Measurements from ENCODE around the gene ARFIP2. TPM values are rescaled to one million over a fixed set of nuclear protein-coding genes. Genes with fewer than 3 reads are reported as not detected.
A peak's percentile ranks its signal among the peaks of the same experiment; 100 is the strongest.

ARFIP2 gene
- total RNA-seq, 2 donors from 2014 or later: 56.5 to 56.8 TPM

DNA sequence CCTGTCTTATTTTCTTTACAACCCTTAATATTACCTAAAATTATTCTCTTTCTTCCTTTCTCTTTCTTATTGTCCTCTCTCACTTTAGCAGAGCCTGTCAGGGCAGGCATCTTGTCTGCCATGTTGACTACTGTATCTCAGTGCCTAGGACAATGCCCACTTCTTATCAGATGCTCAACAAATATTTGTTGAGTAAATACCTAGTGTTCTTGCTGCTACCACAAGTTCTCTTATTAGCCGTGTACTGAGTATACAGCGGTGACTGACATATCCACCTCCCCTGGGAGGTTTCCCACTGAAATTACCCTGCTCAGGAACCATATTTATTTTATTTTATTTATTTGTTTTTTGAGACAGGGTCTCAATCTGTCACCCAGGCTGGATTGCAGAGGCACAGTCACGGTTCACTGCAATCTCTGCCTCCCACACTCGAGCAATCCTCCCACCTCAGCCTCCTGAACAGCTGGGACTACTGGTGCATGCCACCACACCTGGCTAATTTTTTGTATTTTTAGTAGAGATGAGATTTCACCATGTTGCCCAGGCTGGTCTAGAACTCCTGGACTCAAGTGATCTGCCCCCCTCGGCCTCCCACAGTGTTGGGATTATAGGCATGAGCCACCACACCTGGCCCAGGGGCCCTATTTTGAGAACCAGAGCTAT is 47.0 kb downstream of the ARFIP2 start:
- 92 to 100% methylated on average over 1 to 5 of the region's 5 CpGs for WGBS, 2 experiments (ENCODE audit: insufficient coverage in 1 of 2, insufficient read length in 1 of 2)
- Mint-ChIP-seq H3K36me3 (ENCODE audit: low read depth) (peaks cover 1% of the 10 kb centered on the region), H3K4me1 (peaks cover 13% of the 10 kb centered on the region), H3K4me3 (no peak overlapping the region), H3K9me3 (no peaks in the 10 kb centered on the region), H3K27ac (peak overlapping the region; percentile 30), H3K27me3 (ENCODE audit: insufficient read depth) (no peaks in the 10 kb centered on the region)
- Histone ChIP-seq H3K9ac (ENCODE audit: extremely low read depth, low read length, poor library complexity, severe bottlenecking) (no peak overlapping the region), H3K27me3 (ENCODE audit: control insufficient read depth, insufficient read depth, low read length, poor library complexity, severe bottlenecking) (no peaks in the 10 kb centered on the region), H3K4me3 (ENCODE audit: low read length) (no peak overlapping the region), H3K36me3 (ENCODE audit: control insufficient read depth, insufficient read depth, low read length) (no peaks in the 10 kb centered on the region), H3K4me1 (ENCODE audit: control insufficient read depth, insufficient read depth, low read length) (no peaks in the 10 kb centered on the region), H3K9me3 (ENCODE audit: control insufficient read depth, low read length) (no peaks in the 10 kb centered on the region), H3K27ac (ENCODE audit: low read depth, low read length) (no peak overlapping the region)
- no peak for TF ChIP-seq CTCF (conservative IDR thresholded peaks at IDR 0.05)
- no peak for DNase-seq

DNA sequence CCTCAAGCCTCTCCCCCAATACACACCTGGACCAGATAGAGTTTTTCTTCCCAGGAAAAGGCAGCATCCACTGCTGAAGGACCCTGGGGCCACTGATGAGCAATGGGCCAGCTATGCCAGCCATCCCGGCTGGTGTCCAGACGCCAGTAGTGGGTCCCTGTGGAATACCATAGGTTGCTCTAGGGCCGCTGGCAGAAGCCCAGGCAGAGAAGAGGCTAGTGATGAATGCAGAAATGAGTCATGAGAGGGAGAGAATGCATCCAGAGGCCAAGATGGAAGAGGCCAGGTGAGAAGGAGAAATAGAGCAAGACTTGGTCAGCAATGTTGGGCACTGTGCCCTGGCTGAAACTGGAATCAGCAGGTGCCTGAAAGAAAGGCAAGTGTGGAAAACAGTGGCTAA is 49.3 kb downstream of the ARFIP2 start:
- Mint-ChIP-seq H3K27ac (no peak overlapping the region), H3K9me3 (no peaks in the 10 kb centered on the region), H3K4me1 (peaks cover 15% of the 10 kb centered on the region), H3K27me3 (ENCODE audit: insufficient read depth) (no peaks in the 10 kb centered on the region), H3K36me3 (ENCODE audit: low read depth) (peaks cover 1% of the 10 kb centered on the region), H3K4me3 (no peak overlapping the region)
- TF ChIP-seq CTCF (conservative IDR thresholded peaks at IDR 0.05): no peak
- Histone ChIP-seq H3K27ac (ENCODE audit: low read depth, low read length) (no peak overlapping the region), H3K27me3 (ENCODE audit: control insufficient read depth, insufficient read depth, low read length, poor library complexity, severe bottlenecking) (no peaks in the 10 kb centered on the region), H3K9ac (ENCODE audit: extremely low read depth, low read length, poor library complexity, severe bottlenecking) (no peak overlapping the region), H3K36me3 (ENCODE audit: control insufficient read depth, insufficient read depth, low read length) (no peaks in the 10 kb centered on the region), H3K4me1 (ENCODE audit: control insufficient read depth, insufficient read depth, low read length) (no peaks in the 10 kb centered on the region), H3K9me3 (ENCODE audit: control insufficient read depth, low read length) (no peaks in the 10 kb centered on the region), H3K4me3 (ENCODE audit: low read length) (no peak overlapping the region)
- DNase-seq: no peak
- WGBS, 2 experiments (ENCODE audit: insufficient coverage in 1 of 2, insufficient read length in 1 of 2): 91 to 100% methylated on average over 1 to 3 of the region's 3 CpGs

DNA sequence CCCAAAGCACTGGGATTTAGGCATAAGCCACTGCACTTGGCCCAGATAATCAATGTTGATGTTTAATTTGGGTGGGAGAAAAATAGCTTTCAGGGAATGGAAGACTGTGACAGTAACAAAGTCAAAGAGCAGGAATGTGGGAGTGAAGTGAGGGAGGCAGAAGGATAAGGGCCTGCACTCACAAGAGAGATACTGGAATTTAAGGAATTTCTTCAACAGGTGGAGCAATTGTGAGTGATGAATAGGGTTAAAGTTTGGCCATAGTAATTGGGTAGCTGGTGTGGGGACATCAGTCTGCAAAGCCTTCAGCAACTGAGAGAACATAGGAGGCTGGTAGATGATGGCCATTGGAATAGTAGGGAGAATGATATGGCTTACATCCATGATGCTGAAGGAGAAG is 53.6 kb downstream of the ARFIP2 start:
- no peaks in the 10 kb centered on the region for H3K9me3 ChIP-seq (ENCODE audit: control insufficient read depth, low read length)
- H3K4me3 ChIP-seq (ENCODE audit: low read length): no peak overlapping the region
- peak; percentile 35 for DNase-seq

More for the DNA sequence above, 53.6 kb downstream of the ARFIP2 start:
- no peaks in the 10 kb centered on the region for H3K36me3 ChIP-seq (ENCODE audit: control insufficient read depth, insufficient read depth, low read length)
- Mint-ChIP-seq H3K36me3 (ENCODE audit: low read depth) (peaks cover 1% of the 10 kb centered on the region), H3K4me3 (no peak overlapping the region), H3K9me3 (no peaks in the 10 kb centered on the region), H3K4me1 (peaks cover 2% of the 10 kb centered on the region), H3K27me3 (ENCODE audit: insufficient read depth) (peaks cover 27% of the 10 kb centered on the region), H3K27ac (no peak overlapping the region)
- H3K27ac ChIP-seq (ENCODE audit: low read depth, low read length): no peak overlapping the region
- H3K4me1 ChIP-seq (ENCODE audit: control insufficient read depth, insufficient read depth, low read length): no peaks in the 10 kb centered on the region
- peaks cover 20% of the 10 kb centered on the region for H3K27me3 ChIP-seq (ENCODE audit: control insufficient read depth, insufficient read depth, low read length, poor library complexity, severe bottlenecking)
- no peak overlapping the region for H3K9ac ChIP-seq (ENCODE audit: extremely low read depth, low read length, poor library complexity, severe bottlenecking)
- TF ChIP-seq CTCF (conservative IDR thresholded peaks at IDR 0.05): no peak

Other genes starting within 250 kb of the ARFIP2 start
- gene FHIP1B, start 246.7 kb downstream of the ARFIP2 start, total RNA-seq: 10 to 100 TPM; 45.3 to 50.6 TPM
- gene CNGA4, start 242.2 kb downstream of the ARFIP2 start, total RNA-seq: 1 to 10 TPM; 1.7 to 4.3 TPM
- gene CCKBR, start 221.5 kb downstream of the ARFIP2 start, total RNA-seq: 100 to 1,000 TPM; 433 to 467 TPM
- 10 to 100 TPM; 42.2 to 70.2 TPM for gene CAVIN3, start 160.8 kb downstream of the ARFIP2 start, total RNA-seq
- gene SMPD1, start 90.9 kb downstream of the ARFIP2 start, total RNA-seq: 10 to 100 TPM in 1 of 2 donors, 1 to 10 TPM in 1; 9.4 to 28.7 TPM
- 10 to 100 TPM; 51.5 to 51.6 TPM for gene APBB1, start 62.2 kb downstream of the ARFIP2 start, total RNA-seq
- gene HPX, start 40.3 kb downstream of the ARFIP2 start, total RNA-seq: 1 to 10 TPM; 3.9 to 6.0 TPM
- gene TRIM3, start 7.4 kb downstream of the ARFIP2 start, total RNA-seq: 10 to 100 TPM; 13.0 to 18.0 TPM
- gene TIMM10B, start 170 bp upstream of the ARFIP2 start, total RNA-seq: 10 to 100 TPM; 29.6 to 30.5 TPM
- gene DNHD1, start 15.9 kb upstream of the ARFIP2 start, total RNA-seq: 10 to 100 TPM; 11.0 to 12.2 TPM
- gene RRP8, start 122.3 kb upstream of the ARFIP2 start, total RNA-seq: 10 to 100 TPM; 11.0 to 12.8 TPM
- gene ILK, start 122.4 kb upstream of the ARFIP2 start, total RNA-seq: 100 to 1,000 TPM; 125 to 136 TPM
- 100 to 1,000 TPM; 168 to 202 TPM for gene TAF10, start 130.9 kb upstream of the ARFIP2 start, total RNA-seq
- 10 to 100 TPM; 68.3 to 71.0 TPM for gene TPP1, start 138.1 kb upstream of the ARFIP2 start, total RNA-seq
- gene DCHS1, start 174.5 kb upstream of the ARFIP2 start, total RNA-seq: 10 to 100 TPM; 13.7 to 14.3 TPM
- gene MRPL17, start 202.0 kb upstream of the ARFIP2 start, total RNA-seq: 10 to 100 TPM; 57.6 to 72.6 TPM

Data from endodermal cell (in vitro differentiated cells).